Type B pancreatic cell (in vitro differentiated cells): ENCODE data around the gene TRIM38. TPM values are rescaled to one million over a fixed set of nuclear protein-coding genes. Genes with fewer than 3 reads are reported as not detected.

ENCODE experiments used
- DNase-seq: peaks from one replicate; pipeline ENCODE4 v3.0.0; 2021; ENCODE audit warnings: mixed read lengths; ENCODE audit not compliant: unreplicated experiment; ENCODE audit errors: extremely low spot score
- H3K27ac Mint-ChIP-seq: 2 replicates; pipeline ENCODE4 v1.8.0; 2021; ENCODE audit warnings: mild to moderate bottlenecking, mixed read lengths
- H3K27me3 Mint-ChIP-seq: 2 replicates; pipeline ENCODE4 v1.8.0; 2021; ENCODE audit warnings: mixed read lengths
- H3K36me3 Mint-ChIP-seq: 2 replicates; pipeline ENCODE4 v1.8.0; 2021; ENCODE audit warnings: mixed read lengths
- H3K4me1 Mint-ChIP-seq: one replicate; pipeline ENCODE4 v1.8.0; 2021; ENCODE audit warnings: mixed read lengths; ENCODE audit not compliant: unreplicated experiment
- H3K4me3 Mint-ChIP-seq: 2 replicates; pipeline ENCODE4 v1.8.0; 2021; ENCODE audit warnings: mild to moderate bottlenecking, mixed read lengths
- H3K9me3 Mint-ChIP-seq: 2 replicates; pipeline ENCODE4 v1.8.0; 2021; ENCODE audit warnings: mixed read lengths
- CTCF ChIP-seq: fragments of 200-600 bp; sonication (generic); conservative IDR thresholded peaks from 2 replicates; pipeline ENCODE4 v1.5.0; 2021; ENCODE audit warnings: antibody characterized with exemption, mild to moderate bottlenecking
- total RNA-seq: library from RNA; stranded (reverse); gene quantifications from 2 replicates; pipeline ENCODE4 v1.2.1, GENCODE V29; 2021; ENCODE audit warnings: low replicate concordance

Gene TRIM38
- total RNA-seq, 1 donor from 2014 or later = 6.9 TPM

GRCh38 chr6:25965058-25965457 lies 2.5 kb downstream of the TRIM38 start:
- H3K4me1 Mint-ChIP-seq = peaks cover 14% of the 10 kb centered on the region
- H3K4me3 Mint-ChIP-seq = peak overlapping the region; percentile 71

GRCh38 chr6:25966711-25967110 lies 4.1 kb downstream of the TRIM38 start:
- no peaks in the 10 kb centered on the region for H3K9me3 Mint-ChIP-seq
- peaks cover 18% of the 10 kb centered on the region for H3K4me1 Mint-ChIP-seq
- no peak overlapping the region for H3K27ac Mint-ChIP-seq
- no peak for TF ChIP-seq CTCF
- no peaks in the 10 kb centered on the region for H3K27me3 Mint-ChIP-seq
- peaks cover 26% of the 10 kb centered on the region for H3K36me3 Mint-ChIP-seq
- peak overlapping the region; percentile 65 for H3K4me3 Mint-ChIP-seq
- DNase-seq = no peak

More at GRCh38 chr6:25965058-25965457, 2.5 kb downstream of the TRIM38 start:
- H3K9me3 Mint-ChIP-seq = peaks cover 12% of the 10 kb centered on the region
- H3K27ac Mint-ChIP-seq = no peak overlapping the region
- no peak for TF ChIP-seq CTCF
- H3K27me3 Mint-ChIP-seq = no peaks in the 10 kb centered on the region
- no peak for DNase-seq
- peaks cover 22% of the 10 kb centered on the region for H3K36me3 Mint-ChIP-seq

GRCh38 chr6:25968769-25969168 lies 6.2 kb downstream of the TRIM38 start:
- no peak overlapping the region for H3K27ac Mint-ChIP-seq
- H3K27me3 Mint-ChIP-seq = no peaks in the 10 kb centered on the region
- no peak for DNase-seq
- no peaks in the 10 kb centered on the region for H3K9me3 Mint-ChIP-seq
- peaks cover 26% of the 10 kb centered on the region for H3K36me3 Mint-ChIP-seq
- no peak for TF ChIP-seq CTCF
- no peak overlapping the region for H3K4me3 Mint-ChIP-seq
- peaks cover 8% of the 10 kb centered on the region for H3K4me1 Mint-ChIP-seq

- TF ChIP-seq CTCF = no peak
- Mint-ChIP-seq H3K27me3 (no peaks in the 10 kb centered on the region), H3K9me3 (no peaks in the 10 kb centered on the region), H3K27ac (peak overlapping the region; percentile 97), H3K4me1 (peaks cover 15% of the 10 kb centered on the region), H3K36me3 (peaks cover 26% of the 10 kb centered on the region), H3K4me3 (peak overlapping the region; percentile 27)
- DNase-seq = no peak
These were observed 8.7 kb downstream of the TRIM38 start for GRCh38 chr6:25971187-25971821.

GRCh38 chr6:25972128-25972527 lies 9.5 kb downstream of the TRIM38 start:
- peaks cover 26% of the 10 kb centered on the region for H3K36me3 Mint-ChIP-seq
- no peaks in the 10 kb centered on the region for H3K27me3 Mint-ChIP-seq
- TF ChIP-seq CTCF = no peak
- peaks cover 15% of the 10 kb centered on the region for H3K4me1 Mint-ChIP-seq
- no peak for DNase-seq
- peak overlapping the region; percentile 81 for H3K4me3 Mint-ChIP-seq
- peak overlapping the region; percentile 97 for H3K27ac Mint-ChIP-seq
- no peaks in the 10 kb centered on the region for H3K9me3 Mint-ChIP-seq
